B cell (primary cell): Measurements from ENCODE around the gene CCDC34. TPM values are rescaled to one million over a fixed set of nuclear protein-coding genes. Genes with fewer than 3 reads are reported as not detected.

Experiments used
- ATAC-seq: fragments of 200-7000 bp; cut with Tn5 transposase; one replicate; pipeline ENCODE4 v1.10.0; 2021; ENCODE audit warnings: low read depth, mild to moderate bottlenecking, moderate number of reproducible peaks, moderate library complexity
- CTCF ChIA-PET: fragments of 350-600 bp; sonication (Branson Sonifier 250); formaldehyde crosslinking; loops from one replicate; lab custom pipeline; 2021; ENCODE audit warnings: antibody characterized with exemption, inconsistent platforms; lab: Charles Lee
- POLR2A ChIA-PET: fragments of 350-600 bp; sonication (Branson Sonifier 250); formaldehyde crosslinking; loops from one replicate; lab custom pipeline; 2021; ENCODE audit warnings: antibody characterized with exemption; lab: Charles Lee
- DNase-seq: peaks from one replicate; pipeline ENCODE4 v3.0.0; 2013
- H2AFZ ChIP-seq: 2 replicates; pipeline ENCODE4 v1.6.1; 2012; ENCODE audit warnings: mild to moderate bottlenecking, low read depth, low read length; ENCODE audit not compliant: insufficient read depth, poor library complexity, severe bottlenecking
- H3K27ac ChIP-seq, 2 donors: 1 replicate in 1 of 2; 2 replicates in 1 of 2; pipeline ENCODE4 v1.5.1; 2012 to 2013; ENCODE audit warnings: low read length in 2 of 2, mild to moderate bottlenecking in 2 of 2, moderate library complexity in 1 of 2
- H3K27me3 ChIP-seq, 4 experiments: fragments of 200-600 bp in 1 of 4; sonication (generic) in 1 of 4; replicated peaks in 1 of 4; 1 replicate in 2 of 4; 2 replicates in 2 of 4; pipeline versions ENCODE4 v1.6.1 to v1.7.0; 2013 to 2016; ENCODE audit warnings: low read length in 3 of 4, mild to moderate bottlenecking in 2 of 4, mixed read lengths in 1 of 4, moderate library complexity in 1 of 4; ENCODE audit not compliant: insufficient read depth in 4 of 4, control insufficient read depth in 3 of 4; ENCODE audit errors: control extremely low read depth in 1 of 4
- H3K36me3 ChIP-seq, 2 experiments: replicated peaks in 1 of 2; 1 replicate in 1 of 2; 2 replicates in 1 of 2; pipeline versions ENCODE4 v1.6.1 to v1.7.1; 2013; ENCODE audit warnings: low read length in 1 of 2; ENCODE audit not compliant: insufficient read depth in 2 of 2, control insufficient read depth in 1 of 2; ENCODE audit errors: control extremely low read depth in 1 of 2, extremely low read depth in 1 of 2
- H3K4me1 ChIP-seq, 2 donors: fragments of 200-600 bp in 1 of 2; sonication (generic) in 1 of 2; 1 replicate in 1 of 2; 2 replicates in 1 of 2; pipeline versions ENCODE4 v1.5.1 to v1.6.1; 2013 to 2017; ENCODE audit warnings: low read length in 2 of 2; ENCODE audit not compliant: control insufficient read depth in 2 of 2, insufficient read depth in 2 of 2
- H3K4me2 ChIP-seq: replicated peaks from 2 replicates; pipeline ENCODE3; 2012; ENCODE audit warnings: mild to moderate bottlenecking, low read depth, low read length; ENCODE audit not compliant: poor library complexity, severe bottlenecking
- H3K4me3 ChIP-seq, 5 experiments: fragments of 200-600 bp in 1 of 5; sonication (generic) in 1 of 5; 1 replicate in 3 of 5; 2 replicates in 2 of 5; pipeline versions ENCODE4 v1.5.1 to v1.7.0; 2011 to 2016; ENCODE audit warnings: low read length in 4 of 5, mild to moderate bottlenecking in 4 of 5, low read depth in 2 of 5, control low read depth in 1 of 5, moderate library complexity in 1 of 5; ENCODE audit not compliant: insufficient read depth in 1 of 5; ENCODE audit errors: control extremely low read depth in 1 of 5, extremely low read depth in 1 of 5
- H3K79me2 ChIP-seq: fragments of 200-600 bp; sonication (generic); one replicate; pipeline ENCODE4 v1.6.0; 2016; ENCODE audit warnings: low read length; ENCODE audit not compliant: control insufficient read depth, insufficient read depth
- H3K9ac ChIP-seq: fragments of 200-600 bp; sonication (generic); 2 replicates; pipeline ENCODE4 v1.6.1; 2017; ENCODE audit warnings: mild to moderate bottlenecking, low read length, moderate library complexity
- H3K9me3 ChIP-seq, 3 donors: one replicate each; pipeline versions ENCODE4 v1.6.1 to v1.7.1; 2013; ENCODE audit warnings: low read length in 2 of 3; ENCODE audit not compliant: control insufficient read depth in 2 of 3, insufficient read depth in 1 of 3; ENCODE audit errors: control extremely low read depth in 1 of 3
- H4K20me1 ChIP-seq: 2 replicates; pipeline ENCODE4 v1.6.0; 2012; ENCODE audit warnings: mild to moderate bottlenecking, low read length; ENCODE audit not compliant: insufficient read depth, control insufficient read depth, poor library complexity, severe bottlenecking
- H3K27ac Mint-ChIP-seq: one replicate; pipeline ENCODE4 v1.8.0; 2021; ENCODE audit warnings: mixed read lengths
- H3K27me3 Mint-ChIP-seq: one replicate; pipeline ENCODE4 v1.8.0; 2021; ENCODE audit warnings: mixed read lengths
- H3K4me1 Mint-ChIP-seq: one replicate; pipeline ENCODE4 v1.8.0; 2021; ENCODE audit warnings: mixed read lengths
- H3K4me3 Mint-ChIP-seq: one replicate; pipeline ENCODE4 v1.8.0; 2021; ENCODE audit warnings: mixed read lengths
- H3K9me3 Mint-ChIP-seq: one replicate; pipeline ENCODE4 v1.8.0; 2022; ENCODE audit warnings: mixed read lengths; ENCODE audit not compliant: insufficient read depth
- EZH2 ChIP-seq: IDR thresholded peaks from 2 replicates; pipeline ENCODE4 v1.6.1; 2012; ENCODE audit warnings: borderline replicate concordance, low read depth, mild to moderate bottlenecking, moderate library complexity, low read length; ENCODE audit not compliant: insufficient read depth, poor library complexity, severe bottlenecking
- WGBS: methylation state at CpG from one replicate; pipeline ENCODE4 v1.1.5; 2013; ENCODE audit warnings: missing lambda C conversion rate; ENCODE audit not compliant: insufficient coverage; 5-methylcytosine and 5-hydroxymethylcytosine counted together
- intact Hi-C: fragments of 100-400 bp; cut with micrococcal nuclease; formaldehyde crosslinking; loops from one replicate; pipeline ENCODE4 v1.10.0; 2022
- polyA plus RNA-seq: library from polyadenylated mRNA; depleted of rRNA; stranded (reverse); fragments of >200 nt; gene quantifications from 2 replicates; pipeline ENCODE4 v1.2.3, GENCODE V29; 2012
- total RNA-seq, 2 donors: library from RNA; stranded (reverse); fragments of 120-200 nt in 1 of 2; gene quantifications; 1 replicate in 1 of 2; 2 replicates in 1 of 2; pipeline versions ENCODE4 v1.2.3 to v1.2.4, GENCODE V29; 2013 to 2022
- TF ChIP-seq, protein P1 (sequence below): fragments of 200-600 bp; IDR thresholded peaks from one replicate; pipeline ENCODE4 v1.8.0; 2022; ENCODE audit warnings: antibody characterized with exemption, mild to moderate bottlenecking

Gene CCDC34
- total and polyA plus RNA-seq, 2 donors (not counting 1 experiment from before 2014, with no cell fraction given): 0.94 to 4.1 TPM

DNA sequence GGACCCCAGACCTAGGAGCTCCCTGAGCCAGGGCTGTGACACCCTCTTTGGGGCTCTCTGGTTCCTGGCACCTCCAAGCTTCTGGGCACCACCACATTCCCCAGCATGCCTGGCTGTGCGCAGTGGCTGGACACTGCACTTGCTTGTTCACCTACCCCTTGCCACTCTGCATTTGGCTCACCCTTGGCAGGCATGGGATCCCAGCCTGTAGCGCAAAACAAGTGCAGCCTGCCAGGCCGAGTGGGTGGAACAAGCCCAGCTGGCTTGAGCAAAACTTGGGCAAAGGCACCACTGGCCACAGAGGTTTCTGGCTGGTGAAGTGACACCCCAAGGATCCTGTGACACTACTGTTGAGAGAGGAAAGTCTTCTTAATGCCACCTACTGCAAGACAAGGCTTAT is 57.3 kb downstream of the CCDC34 start:
- H3K36me3 ChIP-seq: no peaks in the 10 kb centered on the region

DNA sequence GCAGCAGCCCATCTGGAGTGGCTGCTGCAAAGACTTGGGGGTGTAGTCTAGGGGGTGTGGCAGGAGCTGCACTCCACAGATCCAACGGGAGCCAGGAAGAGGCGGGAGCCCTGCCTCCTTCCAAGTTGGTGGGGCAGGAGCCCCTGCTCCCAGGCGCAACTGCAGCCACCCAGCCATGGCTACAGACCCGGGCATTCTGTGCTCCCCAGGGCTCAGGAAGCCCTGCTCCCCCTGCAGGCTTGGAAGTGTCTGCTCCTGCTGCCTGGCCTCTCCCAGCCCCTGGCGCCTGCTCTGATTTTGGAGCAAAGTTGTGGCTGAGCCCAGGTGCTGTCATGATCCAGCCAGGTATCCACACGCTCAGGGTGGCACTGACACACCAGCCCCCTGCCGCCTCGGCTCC is 58.5 kb downstream of the CCDC34 start:
- peaks cover 2% of the 10 kb centered on the region for H3K9me3 Mint-ChIP-seq
- CTCF ChIA-PET: interaction anchor here (0.8 kb wide), 1 partner anchor 8 kb away, joined by 3 read pairs; no protein-coding TSS in a partner anchor
- POLR2A ChIA-PET: no interaction called here
- WGBS: 90% methylated on average over 8 of the region's 8 CpGs
- Histone ChIP-seq H3K9ac (no peak overlapping the region), H3K79me2 (no peaks in the 10 kb centered on the region), H3K27me3 (no peaks in the 10 kb centered on the region), H3K36me3 (no peaks in the 10 kb centered on the region), H3K4me2 (no peak overlapping the region), H2AFZ (no peak overlapping the region), H3K9me3 (peaks cover 0 to 18% (median 4%) of the 10 kb centered on the region in 3 donors), H3K4me3 (no peak overlapping the region), H3K4me1 (no peaks in the 10 kb centered on the region), H4K20me1 (no peaks in the 10 kb centered on the region), H3K27ac (no peak overlapping the region)
- TF ChIP-seq, protein P1, sequence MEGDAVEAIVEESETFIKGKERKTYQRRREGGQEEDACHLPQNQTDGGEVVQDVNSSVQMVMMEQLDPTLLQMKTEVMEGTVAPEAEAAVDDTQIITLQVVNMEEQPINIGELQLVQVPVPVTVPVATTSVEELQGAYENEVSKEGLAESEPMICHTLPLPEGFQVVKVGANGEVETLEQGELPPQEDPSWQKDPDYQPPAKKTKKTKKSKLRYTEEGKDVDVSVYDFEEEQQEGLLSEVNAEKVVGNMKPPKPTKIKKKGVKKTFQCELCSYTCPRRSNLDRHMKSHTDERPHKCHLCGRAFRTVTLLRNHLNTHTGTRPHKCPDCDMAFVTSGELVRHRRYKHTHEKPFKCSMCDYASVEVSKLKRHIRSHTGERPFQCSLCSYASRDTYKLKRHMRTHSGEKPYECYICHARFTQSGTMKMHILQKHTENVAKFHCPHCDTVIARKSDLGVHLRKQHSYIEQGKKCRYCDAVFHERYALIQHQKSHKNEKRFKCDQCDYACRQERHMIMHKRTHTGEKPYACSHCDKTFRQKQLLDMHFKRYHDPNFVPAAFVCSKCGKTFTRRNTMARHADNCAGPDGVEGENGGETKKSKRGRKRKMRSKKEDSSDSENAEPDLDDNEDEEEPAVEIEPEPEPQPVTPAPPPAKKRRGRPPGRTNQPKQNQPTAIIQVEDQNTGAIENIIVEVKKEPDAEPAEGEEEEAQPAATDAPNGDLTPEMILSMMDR: no peak
- no peak for TF ChIP-seq EZH2
- intact Hi-C loops: no loop called here
- ATAC-seq (no peak), DNase-seq (no peak)
- H3K27me3 Mint-ChIP-seq: peaks cover 12% of the 10 kb centered on the region
- no peaks in the 10 kb centered on the region for H3K4me1 Mint-ChIP-seq
- H3K27ac Mint-ChIP-seq: no peak overlapping the region
- no peak overlapping the region for H3K4me3 Mint-ChIP-seq

More for the DNA sequence above, 57.3 kb downstream of the CCDC34 start:
- Histone ChIP-seq H3K9me3 (peaks cover 0 to 18% (median 4%) of the 10 kb centered on the region in 3 donors), H3K4me3 (no peak overlapping the region), H3K4me1 (no peaks in the 10 kb centered on the region), H2AFZ (no peak overlapping the region), H3K9ac (no peak overlapping the region), H3K27ac (no peak overlapping the region), H3K4me2 (no peak overlapping the region), H3K27me3 (no peaks in the 10 kb centered on the region), H4K20me1 (no peaks in the 10 kb centered on the region), H3K79me2 (no peaks in the 10 kb centered on the region)
- no peaks in the 10 kb centered on the region for H3K4me1 Mint-ChIP-seq
- no peak overlapping the region for H3K27ac Mint-ChIP-seq
- ATAC-seq: no peak
- WGBS: 97% methylated on average over 3 of the region's 3 CpGs
- no peak for DNase-seq
- peaks cover 9% of the 10 kb centered on the region for H3K27me3 Mint-ChIP-seq
- intact Hi-C loops: no loop called here
- H3K9me3 Mint-ChIP-seq: peaks cover 2% of the 10 kb centered on the region
- TF ChIP-seq, protein P1: no peak
- TF ChIP-seq EZH2: no peak
- H3K4me3 Mint-ChIP-seq: no peak overlapping the region
- ChIA-PET POLR2A (no interaction called here), CTCF (interaction anchor here (0.9 kb wide), 1 partner anchor 10 kb away, joined by 3 read pairs; no protein-coding TSS in a partner anchor)
